A549 (cell line): ENCODE measurements around the gene MIS18BP1.

ENCODE experiments used
- CHD2 ChIP-seq: fragments of 150-350 bp; IDR thresholded peaks from 2 replicates; pipeline ENCODE4 v1.6.1; 2014; ENCODE audit warnings: low read length; ENCODE audit not compliant: partially characterized antibody
- JUNB ChIP-seq: fragments of >200 bp; sonication (Bioruptor Twin); formaldehyde crosslinking; IDR thresholded peaks from 2 replicates; pipeline ENCODE4 v1.6.1; 2016
- POLR2A ChIP-seq: IDR thresholded peaks from 2 replicates; pipeline ENCODE4 v1.6.1; 2012; ENCODE audit warnings: mild to moderate bottlenecking, low read length

DNA sequence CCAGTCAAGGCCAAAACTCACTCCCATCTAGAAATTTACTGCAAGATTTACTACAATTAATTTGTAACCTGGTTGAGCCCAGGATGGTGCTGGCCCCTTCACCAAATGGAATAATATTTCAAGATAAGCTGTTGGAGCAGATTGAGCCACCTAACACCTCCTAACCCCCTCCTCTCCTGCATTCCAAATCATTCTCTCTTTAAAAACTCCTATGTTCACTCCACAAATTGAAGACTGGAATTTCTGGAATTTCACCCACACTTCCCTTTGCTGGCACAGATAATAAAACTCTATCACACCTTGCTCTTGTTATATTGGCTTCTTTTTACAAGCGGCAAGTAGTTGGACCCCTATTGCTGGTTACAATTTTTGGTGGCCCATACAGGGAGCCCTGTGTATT is 41.7 kb downstream of the MIS18BP1 start:
- TF ChIP-seq CHD2 = no peak
- TF ChIP-seq JUNB = no peak
- TF ChIP-seq POLR2A = no peak
